Skeletal muscle cell (primary cell): ENCODE results near the gene IL17RD.

ENCODE experiments used
- DNase-seq: peaks from one replicate; pipeline ENCODE4 v3.0.0-alpha.2; 2010; ENCODE audit warnings: low read depth
- H3K4me3 ChIP-seq: 2 replicates; pipeline ENCODE4 v1.5.1; 2011; ENCODE audit warnings: low read depth, mild to moderate bottlenecking, control low read depth, low read length, moderate library complexity

Gene IL17RD

GRCh38 chr3:57078635-57079473 is 86.3 kb downstream of the IL17RD start:
- H3K4me3 ChIP-seq: peak overlapping the region; percentile 69
- DNase-seq: no peak

- DNase-seq: peak; percentile 65
- H3K4me3 ChIP-seq: peak overlapping the region; percentile 69
Observed at GRCh38 chr3:57078344-57078634, 86.9 kb downstream of the IL17RD start.

- DNase-seq: no peak
- H3K4me3 ChIP-seq: peak overlapping the region; percentile 69
Observed at GRCh38 chr3:57077630-57078343, 87.4 kb downstream of the IL17RD start.

- H3K4me3 ChIP-seq: no peak overlapping the region
- DNase-seq: no peak
Observed at GRCh38 chr3:57076422-57076951, 88.7 kb downstream of the IL17RD start.

DNA sequence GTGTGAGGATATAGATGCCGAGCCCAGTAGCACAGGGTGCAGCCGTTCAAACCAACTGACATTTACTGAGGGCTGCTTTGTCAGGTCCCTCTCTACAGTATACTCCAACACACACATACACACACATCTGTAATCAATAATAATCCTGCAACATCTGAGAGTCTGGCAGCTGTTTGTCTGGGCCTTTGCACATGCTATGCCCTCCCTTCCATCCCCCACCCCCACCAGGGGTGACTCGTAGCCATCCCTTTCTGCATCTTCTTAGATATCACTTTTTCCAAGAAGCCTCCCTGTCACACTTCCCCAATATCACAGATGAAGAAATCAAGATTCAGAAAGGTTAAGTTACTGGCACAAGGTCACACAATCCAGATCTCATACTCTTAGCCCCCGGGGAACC is 91.0 kb downstream of the IL17RD start:
- no peak for DNase-seq
- H3K4me3 ChIP-seq: no peak overlapping the region

GRCh38 chr3:57073628-57074027 is 91.5 kb downstream of the IL17RD start:
- DNase-seq: no peak
- H3K4me3 ChIP-seq: no peak overlapping the region

- DNase-seq: no peak
- H3K4me3 ChIP-seq: no peak overlapping the region
Observed at GRCh38 chr3:57069503-57069902, 95.7 kb downstream of the IL17RD start.

GRCh38 chr3:57068437-57069089 is 96.6 kb downstream of the IL17RD start:
- DNase-seq: peak; percentile 96
- no peak overlapping the region for H3K4me3 ChIP-seq

- no peak overlapping the region for H3K4me3 ChIP-seq
- DNase-seq: no peak
Observed at GRCh38 chr3:57066471-57066870, 98.7 kb downstream of the IL17RD start.

GRCh38 chr3:57065588-57065987 is 99.6 kb downstream of the IL17RD start:
- no peak for DNase-seq
- H3K4me3 ChIP-seq: no peak overlapping the region

GRCh38 chr3:57064572-57064971 is 100.6 kb downstream of the IL17RD start:
- DNase-seq: no peak
- no peak overlapping the region for H3K4me3 ChIP-seq

- DNase-seq: no peak
- H3K4me3 ChIP-seq: no peak overlapping the region
Observed at GRCh38 chr3:57064001-57064400, 101.2 kb downstream of the IL17RD start.

GRCh38 chr3:57063032-57063431 is 102.1 kb downstream of the IL17RD start:
- no peak for DNase-seq
- H3K4me3 ChIP-seq: no peak overlapping the region

GRCh38 chr3:57062101-57062631 is 103.0 kb downstream of the IL17RD start:
- no peak overlapping the region for H3K4me3 ChIP-seq
- no peak for DNase-seq

DNA sequence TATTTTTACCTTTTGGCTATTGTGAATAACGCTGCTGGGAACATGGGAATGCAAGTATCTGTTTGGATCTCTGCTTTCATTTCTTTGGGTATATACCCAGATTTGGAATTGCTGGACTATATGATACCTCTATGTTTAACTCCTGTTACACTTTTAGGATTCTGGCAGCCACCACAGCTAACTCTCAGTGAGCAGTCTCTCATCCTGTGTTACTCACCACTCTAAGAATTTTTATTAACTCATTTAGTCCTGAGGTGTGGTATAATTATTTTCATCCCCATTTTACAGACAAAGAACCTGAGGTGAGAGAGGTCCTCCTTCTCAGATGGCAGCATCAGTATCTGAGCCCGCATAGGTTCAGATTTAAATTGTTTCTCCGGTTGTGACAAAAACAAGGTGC is 103.6 kb downstream of the IL17RD start:
- DNase-seq: no peak
- H3K4me3 ChIP-seq: no peak overlapping the region

DNA sequence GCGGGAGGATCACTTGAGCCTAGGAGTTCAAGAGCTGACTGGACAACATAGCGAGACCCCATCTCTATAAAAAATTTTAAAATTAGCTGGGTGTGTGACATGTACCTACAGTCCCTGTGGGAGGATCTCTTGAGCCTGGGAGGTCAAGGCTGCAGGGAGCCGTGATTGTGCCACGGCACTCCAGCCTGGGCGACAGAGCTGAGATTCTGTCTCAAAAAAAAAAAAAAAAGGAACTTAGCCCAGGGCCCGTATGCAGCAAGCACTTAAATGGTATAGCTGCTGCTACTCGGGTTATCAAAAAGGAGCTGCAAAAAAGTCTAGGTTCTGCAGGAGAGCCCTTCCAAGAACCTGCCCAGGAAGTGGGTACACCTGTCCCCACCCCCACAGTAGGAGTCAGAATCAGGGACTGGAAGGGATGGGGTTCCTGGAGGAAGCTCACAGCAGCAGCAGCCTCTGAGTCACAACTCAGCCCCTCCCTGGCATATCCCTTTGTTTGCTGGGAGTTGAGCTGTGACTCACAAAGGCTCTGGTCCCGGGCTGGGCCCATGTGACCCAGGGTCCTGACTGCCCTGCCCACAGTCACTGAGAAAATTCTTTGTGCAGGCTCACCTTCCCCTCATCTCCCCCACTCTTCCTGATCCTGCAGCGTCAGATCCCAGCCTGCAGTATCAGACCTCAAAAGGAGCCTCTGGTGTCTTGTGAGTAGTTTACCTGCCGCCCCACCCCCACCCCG is 104.9 kb downstream of the IL17RD start, which contains the start of gene SPATA12:
Gene SPATA12, plus strand, starts transcription at position 576 of the 733 bp plus-strand sequence. CDS start 13,031 bp downstream, outside the sequence.
- peak; percentile 52 for DNase-seq

GRCh38 chr3:57059411-57059810 is 105.7 kb downstream of the IL17RD start:
- no peak overlapping the region for H3K4me3 ChIP-seq
- no peak for DNase-seq

More for the DNA sequence above, 104.9 kb downstream of the IL17RD start, which contains the start of gene SPATA12:
- no peak within 1 kb of the TSS for H3K4me3 ChIP-seq

- DNase-seq: no peak
- H3K4me3 ChIP-seq: no peak overlapping the region
Observed at GRCh38 chr3:57057351-57057750, 107.8 kb downstream of the IL17RD start.

GRCh38 chr3:57053122-57053521 is 112.0 kb downstream of the IL17RD start:
- no peak overlapping the region for H3K4me3 ChIP-seq
- DNase-seq: no peak
